Measurements from ENCODE around the gene C1orf52. TPM values are rescaled to one million over a fixed set of nuclear protein-coding genes. Genes with fewer than 3 reads are reported as not detected.

C1orf52 gene
- total RNA-seq, 1 donor from 2014 or later, result 32.2 TPM

DNA sequence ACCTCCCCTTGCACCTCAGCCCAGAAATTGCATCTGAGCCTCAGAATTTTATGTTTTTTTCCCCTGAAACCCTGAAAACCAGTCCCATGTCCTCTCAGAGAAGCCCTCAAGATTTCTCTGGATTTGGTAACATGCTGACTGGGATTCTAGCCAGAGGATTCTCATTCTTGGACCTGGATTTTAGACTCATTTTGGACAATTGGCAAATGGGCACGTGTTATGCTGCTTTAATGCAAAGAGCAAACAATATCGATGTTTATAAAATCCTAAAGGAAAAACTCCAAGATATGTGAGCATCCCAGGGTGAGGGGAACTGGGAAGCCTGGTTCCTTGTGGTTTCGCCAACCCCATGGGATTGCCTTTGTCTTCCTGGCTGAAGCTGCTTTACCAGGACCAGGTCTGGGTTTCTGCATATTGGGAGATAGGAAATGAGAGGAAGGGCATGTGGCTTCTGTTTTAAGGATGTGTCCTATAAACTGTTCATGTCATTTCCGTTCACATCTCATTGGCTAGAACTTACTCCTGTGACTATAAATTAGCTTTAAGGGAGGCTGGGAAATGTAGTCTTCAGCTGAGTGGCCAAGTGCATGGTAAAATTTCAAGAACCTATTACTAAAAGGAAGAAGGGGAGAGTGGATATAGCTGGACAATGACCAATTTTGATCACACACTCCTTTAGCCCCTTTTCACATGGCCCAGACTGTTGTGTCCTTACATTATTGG is 44.1 kb upstream of the C1orf52 start:
- no peaks in the 10 kb centered on the region for H3K27me3 Mint-ChIP-seq (ENCODE audit: unreplicated experiment)
- no peak overlapping the region for H3K4me3 Mint-ChIP-seq (ENCODE audit: unreplicated experiment)
- no peaks in the 10 kb centered on the region for H3K9me3 Mint-ChIP-seq (ENCODE audit: unreplicated experiment)
- H3K27ac Mint-ChIP-seq (ENCODE audit: unreplicated experiment), result no peak overlapping the region
- DNase-seq (ENCODE audit: extremely low spot score, unreplicated experiment), result no peak
- H3K36me3 Mint-ChIP-seq (ENCODE audit: unreplicated experiment), result no peaks in the 10 kb centered on the region
- peaks cover 15% of the 10 kb centered on the region for H3K4me1 Mint-ChIP-seq (ENCODE audit: unreplicated experiment)
- TF ChIP-seq, protein P1, sequence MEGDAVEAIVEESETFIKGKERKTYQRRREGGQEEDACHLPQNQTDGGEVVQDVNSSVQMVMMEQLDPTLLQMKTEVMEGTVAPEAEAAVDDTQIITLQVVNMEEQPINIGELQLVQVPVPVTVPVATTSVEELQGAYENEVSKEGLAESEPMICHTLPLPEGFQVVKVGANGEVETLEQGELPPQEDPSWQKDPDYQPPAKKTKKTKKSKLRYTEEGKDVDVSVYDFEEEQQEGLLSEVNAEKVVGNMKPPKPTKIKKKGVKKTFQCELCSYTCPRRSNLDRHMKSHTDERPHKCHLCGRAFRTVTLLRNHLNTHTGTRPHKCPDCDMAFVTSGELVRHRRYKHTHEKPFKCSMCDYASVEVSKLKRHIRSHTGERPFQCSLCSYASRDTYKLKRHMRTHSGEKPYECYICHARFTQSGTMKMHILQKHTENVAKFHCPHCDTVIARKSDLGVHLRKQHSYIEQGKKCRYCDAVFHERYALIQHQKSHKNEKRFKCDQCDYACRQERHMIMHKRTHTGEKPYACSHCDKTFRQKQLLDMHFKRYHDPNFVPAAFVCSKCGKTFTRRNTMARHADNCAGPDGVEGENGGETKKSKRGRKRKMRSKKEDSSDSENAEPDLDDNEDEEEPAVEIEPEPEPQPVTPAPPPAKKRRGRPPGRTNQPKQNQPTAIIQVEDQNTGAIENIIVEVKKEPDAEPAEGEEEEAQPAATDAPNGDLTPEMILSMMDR (IDR thresholded peaks at IDR 0.05), result no peak

DNA sequence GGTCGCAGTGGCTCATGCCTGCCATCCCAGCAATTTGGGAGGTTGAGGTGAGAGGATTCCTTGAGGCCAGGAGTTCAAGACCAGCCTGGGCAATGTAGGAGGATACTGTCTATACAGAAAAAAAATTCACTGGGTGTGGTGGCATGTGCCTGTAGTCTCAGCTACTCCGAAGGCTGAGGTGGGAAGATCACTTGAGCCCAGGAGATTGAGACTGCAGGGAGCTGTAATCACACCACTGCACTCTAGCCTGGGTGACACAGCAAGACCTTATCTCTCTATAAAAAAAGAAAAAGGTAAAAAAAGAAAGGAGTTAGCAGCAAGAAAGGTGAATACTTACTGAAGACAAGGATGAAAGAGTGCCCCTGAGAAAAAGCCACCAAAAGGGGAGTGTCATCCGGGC is 40.7 kb upstream of the C1orf52 start:
- TF ChIP-seq, protein P1 (IDR thresholded peaks at IDR 0.05), result no peak
- no peak overlapping the region for H3K27ac Mint-ChIP-seq (ENCODE audit: unreplicated experiment)
- no peaks in the 10 kb centered on the region for H3K27me3 Mint-ChIP-seq (ENCODE audit: unreplicated experiment)

DNA sequence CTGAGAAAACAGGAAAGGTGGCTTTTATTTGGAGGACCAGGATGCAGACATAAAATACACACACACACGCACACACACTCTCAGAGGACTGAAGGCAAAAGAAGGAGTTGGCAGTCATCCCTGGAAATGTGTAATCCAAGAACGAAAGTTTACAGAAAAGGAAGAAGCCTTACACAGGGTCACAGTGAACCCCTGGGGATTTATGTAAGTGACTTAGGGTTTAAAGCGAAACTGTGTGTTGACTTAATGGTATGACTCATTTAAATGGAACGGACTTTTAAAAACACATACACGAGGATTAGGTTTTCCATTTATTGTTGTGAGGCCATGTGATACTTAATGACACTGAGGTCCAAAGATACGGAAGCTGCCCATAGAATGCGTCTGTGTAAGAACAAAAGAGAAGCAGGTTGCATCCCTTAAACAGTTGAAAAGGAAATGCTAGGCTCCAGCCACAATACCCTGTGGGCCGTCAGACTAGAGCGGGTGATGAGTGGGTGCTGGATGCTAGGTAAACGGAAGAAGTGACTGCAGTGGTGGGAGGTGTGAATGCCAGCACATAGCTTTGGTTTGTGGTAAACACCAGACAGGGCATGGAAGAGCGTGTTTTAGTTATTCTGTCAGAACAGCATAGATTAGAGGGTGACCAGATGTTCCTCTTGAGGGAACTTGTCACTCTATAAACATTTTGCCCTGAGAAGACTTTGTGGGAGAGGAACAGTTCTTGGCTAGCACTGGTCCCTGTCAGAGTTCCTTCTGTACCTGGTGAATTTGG is 38.6 kb upstream of the C1orf52 start:
- no peaks in the 10 kb centered on the region for H3K9me3 Mint-ChIP-seq (ENCODE audit: unreplicated experiment)
- no peaks in the 10 kb centered on the region for H3K27me3 Mint-ChIP-seq (ENCODE audit: unreplicated experiment)
- no peak for DNase-seq (ENCODE audit: extremely low spot score, unreplicated experiment)
- H3K27ac Mint-ChIP-seq (ENCODE audit: unreplicated experiment), result peak overlapping the region; percentile 88
- no peaks in the 10 kb centered on the region for H3K36me3 Mint-ChIP-seq (ENCODE audit: unreplicated experiment)
- TF ChIP-seq, protein P1 (IDR thresholded peaks at IDR 0.05), result no peak
- peak overlapping the region; percentile 53 for H3K4me3 Mint-ChIP-seq (ENCODE audit: unreplicated experiment)
- H3K4me1 Mint-ChIP-seq (ENCODE audit: unreplicated experiment), result peaks cover 33% of the 10 kb centered on the region

More for the DNA sequence above, 40.7 kb upstream of the C1orf52 start:
- H3K4me3 Mint-ChIP-seq (ENCODE audit: unreplicated experiment), result no peak overlapping the region
- DNase-seq (ENCODE audit: extremely low spot score, unreplicated experiment), result no peak
- no peaks in the 10 kb centered on the region for H3K9me3 Mint-ChIP-seq (ENCODE audit: unreplicated experiment)
- H3K36me3 Mint-ChIP-seq (ENCODE audit: unreplicated experiment), result no peaks in the 10 kb centered on the region
- peaks cover 29% of the 10 kb centered on the region for H3K4me1 Mint-ChIP-seq (ENCODE audit: unreplicated experiment)

DNA sequence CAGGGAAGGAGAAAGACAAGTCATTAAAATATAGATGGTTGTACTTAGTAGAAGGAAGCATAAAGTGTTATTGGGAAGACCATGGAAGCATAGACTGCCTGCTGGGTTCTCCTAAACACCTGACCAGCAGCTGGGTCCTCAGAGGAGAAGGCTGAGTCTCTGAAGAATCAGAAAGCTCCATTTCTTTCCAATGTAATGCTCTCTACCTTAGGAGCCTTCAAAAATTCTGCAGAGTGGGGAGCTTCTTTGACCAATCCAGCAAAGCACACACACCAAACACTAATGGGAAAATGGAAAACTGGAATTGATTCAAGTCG is 38.0 kb upstream of the C1orf52 start:
- no peaks in the 10 kb centered on the region for H3K9me3 Mint-ChIP-seq (ENCODE audit: unreplicated experiment)
- peak overlapping the region; percentile 88 for H3K27ac Mint-ChIP-seq (ENCODE audit: unreplicated experiment)
- no peak for DNase-seq (ENCODE audit: extremely low spot score, unreplicated experiment)
- peak overlapping the region; percentile 53 for H3K4me3 Mint-ChIP-seq (ENCODE audit: unreplicated experiment)
- TF ChIP-seq, protein P1 (IDR thresholded peaks at IDR 0.05), result no peak
- H3K27me3 Mint-ChIP-seq (ENCODE audit: unreplicated experiment), result no peaks in the 10 kb centered on the region
- peaks cover 33% of the 10 kb centered on the region for H3K4me1 Mint-ChIP-seq (ENCODE audit: unreplicated experiment)
- H3K36me3 Mint-ChIP-seq (ENCODE audit: unreplicated experiment), result no peaks in the 10 kb centered on the region

DNA sequence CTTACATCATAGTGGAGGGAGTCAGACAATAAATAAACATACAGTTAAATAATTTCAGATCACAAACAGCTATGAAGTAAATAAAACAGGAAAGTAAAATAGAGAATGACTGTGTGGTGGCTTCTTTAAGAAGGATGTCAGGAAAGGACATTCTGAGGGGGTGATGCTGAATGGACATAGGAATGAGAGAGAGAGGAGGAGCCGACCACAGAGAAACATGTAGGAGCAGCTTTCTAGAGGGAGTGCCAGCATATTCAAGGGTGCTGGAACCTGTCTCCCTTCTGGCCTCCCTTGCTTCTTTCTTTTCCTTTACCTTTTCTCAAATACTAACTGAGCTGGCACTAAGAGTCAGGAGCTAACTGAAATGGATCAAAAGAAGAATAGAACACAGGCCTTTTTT is 37.5 kb upstream of the C1orf52 start:
- Mint-ChIP-seq H3K4me3 (ENCODE audit: unreplicated experiment) (no peak overlapping the region), H3K27me3 (ENCODE audit: unreplicated experiment) (no peaks in the 10 kb centered on the region), H3K36me3 (ENCODE audit: unreplicated experiment) (no peaks in the 10 kb centered on the region), H3K4me1 (ENCODE audit: unreplicated experiment) (peaks cover 33% of the 10 kb centered on the region), H3K27ac (ENCODE audit: unreplicated experiment) (peak overlapping the region; percentile 88), H3K9me3 (ENCODE audit: unreplicated experiment) (no peaks in the 10 kb centered on the region)
- TF ChIP-seq, protein P1 (IDR thresholded peaks at IDR 0.05), result no peak
- DNase-seq (ENCODE audit: extremely low spot score, unreplicated experiment), result no peak

Data from osteocyte (in vitro differentiated cells).